Measurements from ENCODE around the gene UVRAG.

DNA sequence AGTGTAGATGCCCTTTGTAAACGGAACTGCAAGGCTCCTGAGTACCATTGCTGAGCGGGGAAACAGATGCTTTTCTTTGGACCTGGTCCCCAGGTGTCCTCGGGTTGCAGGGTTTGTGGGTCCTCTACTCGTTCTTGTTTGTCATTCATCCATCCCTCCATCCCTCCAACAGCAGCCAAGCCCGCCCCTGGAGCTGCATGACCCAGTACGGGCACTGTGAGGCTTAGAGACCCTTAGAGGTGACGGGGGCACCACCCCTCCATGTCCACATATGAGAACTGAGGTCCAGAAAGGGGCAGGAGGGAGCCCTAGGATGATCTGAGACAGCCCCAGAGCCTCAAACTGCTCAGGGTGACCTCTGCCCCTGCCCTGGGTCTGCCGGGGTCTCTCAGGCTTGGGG lies 345.8 kb downstream of the UVRAG start:
- TF ChIP-seq, protein P1, sequence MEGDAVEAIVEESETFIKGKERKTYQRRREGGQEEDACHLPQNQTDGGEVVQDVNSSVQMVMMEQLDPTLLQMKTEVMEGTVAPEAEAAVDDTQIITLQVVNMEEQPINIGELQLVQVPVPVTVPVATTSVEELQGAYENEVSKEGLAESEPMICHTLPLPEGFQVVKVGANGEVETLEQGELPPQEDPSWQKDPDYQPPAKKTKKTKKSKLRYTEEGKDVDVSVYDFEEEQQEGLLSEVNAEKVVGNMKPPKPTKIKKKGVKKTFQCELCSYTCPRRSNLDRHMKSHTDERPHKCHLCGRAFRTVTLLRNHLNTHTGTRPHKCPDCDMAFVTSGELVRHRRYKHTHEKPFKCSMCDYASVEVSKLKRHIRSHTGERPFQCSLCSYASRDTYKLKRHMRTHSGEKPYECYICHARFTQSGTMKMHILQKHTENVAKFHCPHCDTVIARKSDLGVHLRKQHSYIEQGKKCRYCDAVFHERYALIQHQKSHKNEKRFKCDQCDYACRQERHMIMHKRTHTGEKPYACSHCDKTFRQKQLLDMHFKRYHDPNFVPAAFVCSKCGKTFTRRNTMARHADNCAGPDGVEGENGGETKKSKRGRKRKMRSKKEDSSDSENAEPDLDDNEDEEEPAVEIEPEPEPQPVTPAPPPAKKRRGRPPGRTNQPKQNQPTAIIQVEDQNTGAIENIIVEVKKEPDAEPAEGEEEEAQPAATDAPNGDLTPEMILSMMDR (IDR thresholded peaks at IDR 0.05; ENCODE audit: insufficient read depth, low read length): no peak
- TF ChIP-seq POLR2AphosphoS5 (IDR thresholded peaks at IDR 0.05; ENCODE audit: low read depth): no peak

All from HL-60 (cell line).